Skin of body (tissue), 2 donors: ENCODE data around the gene FUCA1. TPM values are rescaled to one million over a fixed set of nuclear protein-coding genes. Genes with fewer than 3 reads are reported as not detected.
"Not testable (repeated sequence)": the region's sequence is repeated elsewhere in the genome, so short reads cannot be mapped to it uniquely, and the experiment has no call there.

Experiments used
- DNase-seq: peaks from one replicate; lab custom pipeline; 2025; lab: John Stamatoyannopoulos, UW
- total RNA-seq: library from RNA; depleted of rRNA; stranded (reverse); fragments of >200 nt; gene quantifications from one replicate; pipeline ENCODE4 v1.2.3, GENCODE V29; 2014

The FUCA1 gene
- total RNA-seq, 1 donor from 2014 or later, result 20.0 TPM

DNA sequence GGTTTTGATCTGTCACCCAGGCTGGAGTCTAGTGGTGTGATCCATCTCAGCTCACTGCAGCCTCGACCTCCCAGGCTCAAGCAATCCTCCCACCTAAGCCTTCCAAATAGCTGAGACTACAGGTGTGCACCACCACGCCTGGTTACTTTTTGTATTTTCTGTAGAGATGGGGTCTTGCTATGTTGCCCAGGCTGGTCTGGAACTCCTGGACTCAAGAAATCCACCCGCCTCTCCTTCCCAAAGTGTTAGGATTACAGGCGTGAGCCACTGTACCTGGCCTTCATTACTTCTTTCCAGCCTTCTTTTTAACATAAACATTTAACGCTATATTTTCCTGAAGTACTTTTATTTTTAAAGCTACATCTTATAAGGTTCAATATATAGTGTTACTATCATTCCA lies 24.4 kb downstream of the FUCA1 start:
- DNase-seq, result no peak

DNA sequence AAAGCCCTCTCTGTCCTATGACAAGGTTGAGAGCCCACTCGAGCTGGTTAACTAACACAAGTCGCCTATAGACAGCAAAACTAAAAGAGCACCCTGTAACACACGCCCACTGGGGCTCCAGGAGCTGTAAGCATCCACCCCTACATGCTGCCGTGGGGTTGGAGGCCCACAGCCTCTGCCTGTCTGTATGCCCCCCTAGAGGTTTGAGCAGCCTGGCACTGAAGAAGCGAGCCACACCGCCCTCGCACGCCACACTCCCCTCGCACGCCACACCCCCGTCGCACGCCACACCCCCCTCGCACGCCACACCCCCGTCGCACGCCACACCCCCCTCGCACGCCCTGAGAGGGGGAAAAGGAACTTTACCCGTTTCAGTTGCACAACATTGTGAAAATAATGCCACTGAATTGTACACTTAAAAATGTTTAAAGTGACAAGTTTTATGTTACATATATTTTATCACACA lies 29.7 kb downstream of the FUCA1 start:
- no peak for DNase-seq

DNA sequence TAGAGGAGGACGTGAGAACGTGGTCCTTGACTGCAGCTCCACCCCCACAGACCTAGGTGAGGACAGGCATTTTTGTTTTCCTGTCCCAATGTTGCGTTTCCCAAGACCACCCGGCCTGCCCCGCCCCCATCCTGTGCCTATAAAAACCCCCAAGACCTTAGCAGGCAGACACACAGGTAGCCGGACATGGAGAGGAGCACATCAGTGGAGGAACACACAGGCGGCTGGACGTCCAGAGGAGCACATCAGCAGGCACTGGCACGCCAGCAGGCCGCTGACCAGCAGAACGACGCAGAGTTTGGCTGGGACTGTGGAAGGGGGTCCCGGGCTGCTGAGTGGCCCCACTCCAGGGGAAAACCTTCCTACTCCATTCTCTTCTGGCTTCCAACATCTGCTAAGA lies 30.2 kb downstream of the FUCA1 start:
- DNase-seq, result no peak

DNA sequence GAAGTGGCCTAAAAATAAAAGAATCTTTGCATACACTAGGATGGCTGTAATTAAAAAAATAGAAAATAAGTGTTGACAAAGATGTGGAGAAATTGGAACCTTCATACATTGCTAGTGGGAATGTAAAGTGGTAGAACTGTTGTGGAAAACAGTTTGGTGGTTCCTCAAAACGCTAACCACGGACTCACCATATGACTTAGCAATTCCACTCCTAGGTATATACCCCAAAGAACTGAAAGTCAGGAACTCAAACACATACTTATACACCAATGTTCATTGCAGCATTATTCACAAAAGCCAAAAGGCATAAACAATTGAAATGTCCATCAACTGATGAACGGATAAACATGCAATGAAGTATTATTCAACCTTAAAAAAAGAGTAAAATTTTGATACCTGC lies 32.1 kb downstream of the FUCA1 start:
- no peak for DNase-seq

DNA sequence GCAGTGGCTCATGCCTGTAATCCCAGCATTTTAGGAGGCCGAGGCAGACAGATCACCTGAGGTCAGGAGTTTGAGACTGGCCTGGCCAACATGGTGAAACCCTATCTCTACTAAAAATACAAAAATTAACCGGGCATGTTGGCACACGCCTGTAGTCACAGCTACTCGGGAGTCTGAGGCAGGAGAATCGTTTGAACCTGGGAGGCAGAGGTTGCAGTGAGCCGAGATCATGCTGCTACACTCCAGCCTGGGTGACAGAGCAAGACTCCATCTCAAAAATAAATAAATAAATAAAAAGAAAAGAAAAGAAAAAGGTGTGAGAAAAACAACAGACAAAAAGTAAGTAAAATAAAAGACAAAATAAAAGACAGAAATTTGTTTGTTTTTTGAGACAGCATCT lies 33.9 kb downstream of the FUCA1 start:
- DNase-seq, result not testable (repeated sequence)

DNA sequence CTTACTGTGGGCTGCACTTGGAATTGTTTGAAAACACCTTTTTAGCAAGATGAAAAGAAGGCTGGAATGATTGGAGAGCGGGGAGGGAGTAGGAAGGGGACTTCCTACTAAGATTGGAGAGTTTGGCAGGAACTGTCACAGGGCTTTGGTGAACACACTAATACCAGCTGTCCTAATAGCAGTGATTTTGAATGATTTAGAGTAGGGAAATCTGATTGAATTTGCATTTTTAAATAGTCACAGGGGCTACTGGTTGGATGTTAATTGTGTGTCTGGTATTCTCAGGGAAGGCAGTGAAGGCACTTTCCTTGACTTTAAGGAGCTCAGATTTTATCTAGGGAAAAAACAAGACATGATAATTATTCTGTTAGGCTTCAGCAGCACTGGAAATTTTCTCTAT lies 40.4 kb downstream of the FUCA1 start:
- no peak for DNase-seq

DNA sequence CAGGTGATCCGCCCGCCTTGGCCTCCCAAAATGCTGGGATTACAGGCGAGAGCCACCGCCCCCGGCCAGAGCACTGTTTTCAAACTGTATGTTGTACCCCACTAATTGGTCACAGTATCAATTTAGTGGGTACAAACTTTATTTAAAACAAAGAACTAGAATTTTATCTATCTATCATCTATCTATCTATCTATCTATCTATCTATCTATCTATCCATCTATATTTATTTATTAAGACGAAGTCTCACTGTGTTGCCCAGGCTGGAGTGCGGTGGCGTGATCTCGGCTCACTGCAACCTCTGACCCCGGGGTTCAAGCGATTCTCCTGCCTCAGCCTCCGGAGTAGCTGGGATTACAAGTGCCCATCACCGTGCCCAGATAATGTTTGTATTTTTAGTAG lies 41.5 kb downstream of the FUCA1 start:
- not testable (repeated sequence) for DNase-seq

DNA sequence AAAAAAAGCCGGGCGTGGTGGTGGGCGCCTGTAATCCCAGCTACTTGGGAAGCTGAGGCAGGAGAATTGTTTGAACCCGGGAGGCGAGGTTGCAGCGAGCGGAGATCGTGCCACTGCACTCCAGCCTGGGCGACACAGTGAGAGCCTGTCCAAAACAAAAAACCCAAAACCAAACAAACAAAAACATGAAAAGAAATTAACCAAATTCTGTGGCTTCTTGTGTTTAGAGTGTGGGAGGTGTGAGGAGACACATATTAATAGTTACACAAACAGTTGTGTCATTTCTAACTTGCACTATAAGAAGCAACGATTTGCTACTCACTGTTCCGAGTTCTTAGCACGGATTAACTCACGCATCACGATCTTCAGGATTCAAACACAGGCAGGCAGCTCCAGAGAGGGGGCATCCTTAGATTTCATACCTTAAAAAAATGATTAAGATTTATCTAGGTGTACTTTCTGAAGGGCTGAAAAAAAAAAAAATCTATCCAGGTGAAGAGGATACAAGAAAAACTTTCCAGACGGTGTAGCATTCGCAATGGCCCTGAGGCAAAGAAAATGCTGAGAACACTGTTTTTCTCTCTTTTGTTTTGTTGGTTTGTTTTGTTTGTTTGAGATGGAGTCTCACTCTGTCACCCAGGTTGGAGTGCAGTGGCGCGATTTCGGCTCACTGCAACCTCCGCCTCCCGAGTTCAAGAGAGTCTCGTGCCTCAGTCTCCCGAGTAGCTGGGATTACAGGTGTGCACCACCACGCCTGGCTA lies 42.1 kb downstream of the FUCA1 start:
- DNase-seq, result no peak

DNA sequence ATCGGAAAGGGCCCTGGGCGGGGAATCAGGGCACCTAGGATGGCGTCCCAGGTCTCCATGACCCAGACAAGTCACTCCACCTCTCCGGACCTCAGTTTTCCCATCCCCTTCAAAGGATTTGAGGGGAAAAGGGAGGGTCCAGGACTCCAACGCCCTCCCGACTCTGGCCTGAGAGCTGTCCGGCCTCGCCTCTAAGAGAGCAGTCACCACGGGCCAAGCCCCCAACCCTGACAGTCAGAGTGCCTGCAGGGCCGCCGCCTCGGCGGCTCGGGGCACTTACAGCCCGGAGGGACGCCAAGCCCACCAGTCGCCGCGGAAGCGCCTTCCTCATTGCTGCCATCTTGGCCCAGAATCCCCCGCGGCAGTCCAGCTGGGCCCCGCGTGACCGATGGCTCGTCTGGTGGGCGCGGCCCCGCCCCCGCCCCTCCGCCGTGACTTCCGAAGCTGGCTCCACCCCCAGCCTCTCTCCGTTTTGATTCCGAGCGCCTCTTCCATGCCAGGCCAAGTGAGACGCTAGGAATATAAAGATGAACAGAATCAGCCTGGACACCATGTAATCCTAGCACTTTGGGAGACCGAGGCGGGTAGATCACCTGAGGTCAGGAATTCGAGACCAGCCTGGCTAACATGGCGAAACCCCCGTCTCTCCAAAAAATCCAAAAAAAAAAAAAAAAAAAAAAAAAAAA lies 42.9 kb downstream of the FUCA1 start, which contains the start of gene HMGCL:
Gene HMGCL (minus strand): TSS at position 354 of the 686 bp plus-strand sequence. CDS start 14 bp downstream, at position 340.
- peak; percentile 88 for DNase-seq

DNA sequence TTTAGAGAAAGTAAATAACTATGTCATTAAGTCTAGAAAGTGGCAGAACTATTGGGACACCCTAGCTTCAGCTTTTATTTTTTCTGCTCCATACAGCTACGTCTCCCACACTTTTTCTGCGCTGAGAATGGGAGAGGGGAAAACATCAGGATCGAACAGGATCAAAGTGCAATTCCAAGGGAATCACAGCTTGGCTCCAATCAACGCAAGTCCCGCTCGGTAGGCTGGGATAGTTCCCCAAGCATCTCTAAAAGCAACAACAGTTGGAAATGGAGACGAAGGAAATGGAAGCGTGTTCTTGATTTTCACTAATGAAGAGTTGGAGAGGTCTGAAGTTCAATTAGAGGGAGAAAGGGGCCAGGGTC lies 43.4 kb downstream of the FUCA1 start:
- DNase-seq, result no peak

DNA sequence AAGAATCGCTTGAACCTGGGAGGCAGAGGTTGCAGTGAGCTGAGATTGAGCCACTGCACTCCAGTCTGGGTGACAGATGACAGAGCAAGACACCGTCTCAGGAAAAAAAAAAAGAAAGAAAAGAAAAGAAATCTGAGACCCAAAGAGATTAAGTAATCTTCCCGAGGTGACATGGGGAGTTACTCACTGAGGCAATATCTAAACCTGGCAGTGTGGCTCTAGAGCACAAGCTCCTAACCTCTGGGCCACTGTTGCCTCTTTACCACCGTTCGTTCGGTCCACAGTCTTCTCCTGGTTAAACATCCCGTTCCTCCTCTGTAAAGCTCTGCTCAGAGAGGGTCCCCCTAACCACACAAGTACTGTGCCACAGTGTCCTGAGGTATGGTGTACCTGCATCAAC lies 44.3 kb downstream of the FUCA1 start:
- DNase-seq, result no peak

DNA sequence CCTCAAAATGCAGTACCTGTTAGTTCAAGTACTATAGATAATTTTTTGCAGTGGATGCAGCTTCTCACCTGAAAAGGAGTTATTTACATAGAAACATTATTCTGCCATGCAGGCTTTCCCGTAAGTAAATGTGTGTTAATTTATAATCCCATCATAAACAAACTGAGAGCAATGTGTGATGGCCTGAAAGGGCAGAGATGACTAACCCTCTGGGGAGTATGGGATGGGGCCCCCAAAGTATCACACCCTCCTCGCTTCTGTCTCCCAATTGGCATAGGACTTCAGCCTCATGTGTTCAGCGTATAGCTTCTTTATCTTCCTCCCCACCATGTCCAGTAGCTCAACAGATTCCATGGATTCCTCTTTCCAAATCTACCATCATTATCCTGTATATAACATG lies 50.5 kb downstream of the FUCA1 start:
- DNase-seq, result no peak

DNA sequence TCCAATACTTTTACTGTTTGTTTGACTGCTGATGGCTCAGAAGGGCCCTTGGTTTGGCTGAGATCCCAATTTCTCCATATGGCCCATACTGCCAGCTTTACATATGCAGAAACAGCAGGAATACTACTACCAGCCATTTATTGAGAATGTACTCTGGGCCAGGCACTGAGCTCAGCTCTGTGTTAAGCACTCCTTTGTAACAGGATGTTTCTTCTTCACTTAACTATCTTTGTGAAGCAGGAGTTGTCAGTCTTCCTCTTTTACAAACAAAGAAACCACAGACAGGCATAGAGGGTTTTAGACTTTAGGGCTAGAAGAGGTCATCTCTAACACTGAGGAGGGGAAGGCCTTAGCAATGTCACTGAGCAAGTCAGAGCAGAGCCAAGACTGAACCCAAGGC lies 51.2 kb downstream of the FUCA1 start:
- DNase-seq, result no peak

DNA sequence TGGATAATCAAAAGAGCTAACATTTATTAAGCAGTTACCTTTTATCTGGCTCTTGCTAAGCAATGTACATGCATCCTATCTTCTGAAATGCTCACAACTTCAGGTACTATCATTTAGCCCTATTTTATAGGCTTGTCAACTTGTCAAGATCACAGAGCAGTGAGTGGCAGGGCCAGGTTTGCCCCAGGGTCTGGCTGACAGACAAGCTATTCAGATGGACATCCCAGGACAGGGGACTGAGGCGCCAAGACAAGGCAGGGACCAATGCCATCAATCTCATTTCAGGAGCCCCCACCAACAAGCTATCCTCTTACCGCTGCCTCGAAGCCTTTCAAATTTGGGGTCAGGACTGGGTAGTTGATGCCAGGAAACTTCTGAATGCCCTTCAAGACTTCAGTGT lies 51.7 kb downstream of the FUCA1 start:
- DNase-seq, result no peak

DNA sequence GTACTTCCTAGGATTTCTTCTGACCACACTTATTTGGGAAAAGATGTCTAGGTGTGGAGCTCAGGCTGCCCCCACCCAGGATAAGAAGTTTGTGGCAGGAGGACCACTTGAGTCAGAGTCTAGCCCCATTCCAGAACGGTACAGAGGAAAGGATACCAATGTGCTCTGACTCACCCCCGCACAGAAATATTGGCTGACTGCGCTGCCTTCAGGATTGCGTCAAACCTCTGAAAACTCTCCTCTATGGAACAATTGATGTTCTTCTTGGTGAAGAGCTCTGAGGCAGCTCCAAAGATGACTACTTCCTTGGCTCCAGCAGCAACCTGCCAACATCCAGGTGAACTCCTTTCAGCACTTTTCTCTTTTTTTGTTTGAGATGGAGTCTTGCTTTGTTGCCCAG lies 54.1 kb downstream of the FUCA1 start:
- no peak for DNase-seq

DNA sequence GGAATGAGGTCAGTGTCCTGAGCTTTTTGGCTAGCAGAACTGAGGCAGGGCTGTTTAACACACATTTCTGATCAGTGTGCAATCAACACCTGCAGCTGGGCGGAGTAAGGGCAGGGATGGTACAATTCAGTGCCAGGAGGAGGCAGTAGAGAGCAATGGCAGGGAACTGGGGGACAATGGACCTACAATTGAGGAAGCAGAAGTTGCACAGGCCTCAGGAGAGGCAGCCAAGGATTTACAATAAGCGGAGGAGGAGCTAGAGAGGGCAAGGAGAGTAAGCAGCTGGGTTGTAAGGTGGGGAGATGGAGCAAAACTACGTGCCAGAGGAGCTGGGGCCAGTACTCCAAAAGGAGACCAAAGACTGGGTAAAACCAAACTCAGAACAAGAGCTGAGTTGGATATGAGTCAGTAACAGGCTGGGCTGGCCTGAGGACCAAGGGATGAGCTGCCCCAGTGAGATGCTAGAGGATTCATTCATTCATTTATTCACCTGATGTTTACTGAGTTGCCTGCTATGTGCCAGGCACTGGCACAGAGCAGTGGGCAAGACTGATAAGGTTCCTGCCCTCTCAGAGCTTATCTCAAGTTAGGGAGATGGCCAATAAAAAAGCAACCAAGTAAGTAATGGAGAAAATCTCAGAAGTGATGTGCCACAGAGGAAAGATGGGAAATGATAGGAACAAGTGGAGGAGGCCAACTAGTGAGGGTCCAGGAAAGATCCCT lies 57.1 kb downstream of the FUCA1 start:
- no peak for DNase-seq

DNA sequence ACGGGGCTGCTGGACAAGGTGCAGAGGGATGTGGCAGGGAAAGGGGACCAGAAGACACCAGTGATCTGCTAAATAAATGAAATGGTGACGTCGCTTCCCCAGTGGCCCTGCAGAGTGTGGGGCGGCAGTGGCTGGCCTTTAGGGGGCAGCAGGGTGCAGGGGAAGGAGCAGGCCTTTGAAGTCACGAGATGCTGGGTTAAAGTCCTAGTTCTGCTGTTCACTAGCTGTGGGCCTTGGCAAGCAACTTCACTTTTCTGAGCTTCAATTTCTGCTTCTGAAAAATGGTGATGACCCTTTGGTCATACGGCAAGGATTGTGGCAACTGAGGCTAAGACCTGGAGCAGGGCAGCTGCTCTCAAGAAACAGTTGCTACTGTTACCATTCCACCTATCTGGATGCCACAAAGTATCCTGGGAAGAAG lies 58.3 kb downstream of the FUCA1 start:
- DNase-seq, result no peak

DNA sequence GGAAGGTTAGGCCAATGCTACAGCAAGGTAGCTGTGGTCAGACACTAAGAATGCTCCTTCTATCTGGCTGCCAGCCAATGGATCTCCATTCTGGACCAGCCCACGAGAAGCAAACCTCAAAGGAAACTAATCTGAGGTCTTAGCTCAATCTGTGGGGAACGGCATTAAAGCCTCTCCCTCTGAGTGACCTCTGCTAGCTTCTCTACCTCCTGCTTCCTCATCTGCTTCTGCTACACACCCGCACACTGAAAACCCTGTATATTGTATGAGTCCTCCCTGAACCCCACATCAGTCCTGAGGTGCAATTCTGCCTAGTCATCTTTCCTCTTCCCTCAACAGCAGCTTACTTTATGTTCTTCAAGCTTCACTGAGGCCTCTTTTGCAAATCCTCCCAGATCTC lies 60.6 kb downstream of the FUCA1 start:
- DNase-seq, result no peak

DNA sequence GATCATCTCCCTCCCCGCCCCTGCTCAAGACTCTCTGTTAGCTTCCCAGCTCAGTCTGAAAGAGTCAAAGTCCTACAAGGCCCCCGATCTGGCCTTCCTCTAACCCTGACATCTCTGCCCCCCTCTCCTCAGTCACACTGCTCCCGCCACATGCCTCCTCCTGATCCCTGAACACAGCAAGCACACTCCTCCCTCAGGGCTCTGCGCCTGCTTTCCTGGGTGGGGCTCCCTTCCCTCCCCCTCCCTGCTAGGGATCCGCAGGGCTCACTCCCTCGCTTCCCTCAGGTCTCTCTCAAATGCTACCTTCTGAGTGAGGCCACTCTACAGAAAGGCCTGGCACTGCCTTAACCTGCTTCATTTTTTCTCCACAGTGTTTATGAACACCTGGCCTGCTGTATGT lies 61.8 kb downstream of the FUCA1 start:
- DNase-seq, result no peak

DNA sequence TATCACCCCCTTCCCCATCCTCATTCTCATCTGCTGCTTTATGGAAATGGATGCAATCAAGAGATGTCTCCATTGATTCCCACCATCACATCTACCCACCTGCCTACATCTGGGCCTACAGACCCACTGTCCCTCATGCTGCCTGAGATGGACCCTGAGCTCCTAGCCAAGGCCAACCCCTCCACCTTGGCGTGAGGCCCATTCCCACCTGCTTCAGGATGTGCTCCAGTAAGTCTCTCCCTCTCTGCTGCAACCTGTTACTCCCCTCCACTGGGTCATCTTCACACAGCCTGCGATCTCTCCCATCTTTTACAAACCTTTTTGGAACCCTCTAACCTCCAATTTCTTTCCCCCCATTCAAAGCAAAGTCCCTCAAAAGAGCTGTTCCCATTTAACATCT lies 63.1 kb downstream of the FUCA1 start:
- DNase-seq, result no peak

DNA sequence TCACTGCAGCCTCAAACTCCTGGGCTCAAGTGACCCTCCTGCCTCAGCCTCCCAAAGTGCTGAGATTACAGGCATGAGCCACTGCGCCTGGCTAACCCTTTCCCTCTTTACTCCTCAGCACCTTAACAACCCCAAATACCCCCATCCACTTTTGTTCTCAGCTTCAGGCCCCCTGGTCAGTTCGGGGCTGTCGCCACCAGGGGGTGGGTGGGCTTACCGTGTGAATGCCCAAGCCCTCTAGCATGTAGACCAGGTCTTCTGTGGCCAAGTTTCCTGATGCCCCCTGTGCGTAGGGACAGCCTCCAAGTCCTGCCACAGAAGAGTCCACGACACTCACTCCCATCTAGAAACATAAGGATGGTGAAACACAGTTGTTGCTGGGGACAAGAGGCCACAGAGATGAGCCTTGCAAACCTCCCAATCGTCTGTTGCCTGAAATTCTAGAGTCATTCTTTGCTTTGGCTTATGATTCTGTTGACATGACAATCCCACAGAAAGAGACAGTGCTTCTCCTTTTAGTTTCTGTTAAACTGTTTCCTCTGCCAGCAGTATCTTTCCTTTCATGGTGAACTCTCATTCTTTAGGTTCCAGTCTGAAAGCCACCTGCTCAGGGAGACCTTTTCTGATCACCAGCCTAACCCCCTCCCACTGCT lies 63.8 kb downstream of the FUCA1 start:
- no peak for DNase-seq

DNA sequence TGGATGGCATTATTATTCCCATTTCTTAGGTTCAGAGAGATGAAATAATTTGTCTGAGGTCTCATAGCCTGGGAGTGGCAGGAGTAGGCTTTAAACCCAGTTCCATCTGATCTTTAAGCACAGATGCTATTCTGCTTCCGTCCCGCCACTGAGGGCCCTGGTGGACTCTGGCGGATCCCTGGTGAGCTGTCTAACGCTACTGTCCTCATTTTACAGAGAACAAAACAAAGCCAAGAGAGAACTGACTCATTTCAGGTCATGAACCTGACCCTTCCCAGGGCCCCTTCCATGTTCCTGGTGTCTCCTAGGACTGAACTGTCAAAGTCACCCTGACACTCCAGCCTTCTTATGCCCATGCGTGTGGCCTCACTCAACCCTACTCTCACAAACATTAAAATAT lies 64.4 kb downstream of the FUCA1 start:
- DNase-seq, result no peak
